ENCODE data around the gene NEU3.
A peak's percentile ranks its signal among the peaks of the same experiment; 100 is the strongest.
"Not testable (repeated sequence)": the region's sequence is repeated elsewhere in the genome, so short reads cannot be mapped to it uniquely, and the experiment has no call there.

The NEU3 gene

DNA sequence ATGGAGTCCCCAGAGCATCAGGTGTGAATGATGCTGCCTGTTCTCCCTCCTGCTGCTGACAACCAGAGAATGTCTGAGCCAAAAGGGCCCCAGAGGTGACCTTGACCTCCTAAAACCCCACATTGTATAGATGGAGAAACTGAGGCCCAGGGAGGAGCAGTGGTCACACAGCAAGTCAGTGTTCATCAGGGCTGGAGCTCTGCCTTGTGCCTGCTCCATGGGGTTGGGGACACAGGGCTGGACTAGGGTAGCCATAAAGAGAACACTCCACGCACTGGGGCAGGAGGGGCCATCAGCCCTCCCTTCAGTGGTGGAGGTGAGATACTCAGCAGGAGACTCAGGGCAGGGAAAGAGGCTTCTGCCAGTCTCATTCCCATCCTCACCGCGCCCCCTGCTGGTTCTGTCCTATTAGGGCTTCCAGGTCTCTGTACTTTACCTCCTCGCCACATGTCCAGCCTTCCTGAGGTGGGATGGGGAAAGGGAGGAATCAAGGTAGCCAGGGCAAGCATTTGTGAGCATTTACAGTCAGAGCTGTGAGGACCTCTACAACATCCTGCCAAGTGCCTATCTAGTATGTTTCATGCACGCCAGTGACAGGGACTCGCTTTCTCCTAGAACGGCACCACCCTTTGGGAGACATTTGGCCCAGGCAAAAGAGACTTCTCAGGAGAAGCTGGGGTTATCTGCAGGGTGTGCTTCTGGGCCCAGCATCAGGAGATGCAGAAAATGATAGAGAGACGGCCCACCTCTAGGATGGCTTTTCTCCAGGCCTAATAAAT, 43.2 kb downstream of the NEU3 start:
- peak; percentile 29 for DNase-seq

DNA sequence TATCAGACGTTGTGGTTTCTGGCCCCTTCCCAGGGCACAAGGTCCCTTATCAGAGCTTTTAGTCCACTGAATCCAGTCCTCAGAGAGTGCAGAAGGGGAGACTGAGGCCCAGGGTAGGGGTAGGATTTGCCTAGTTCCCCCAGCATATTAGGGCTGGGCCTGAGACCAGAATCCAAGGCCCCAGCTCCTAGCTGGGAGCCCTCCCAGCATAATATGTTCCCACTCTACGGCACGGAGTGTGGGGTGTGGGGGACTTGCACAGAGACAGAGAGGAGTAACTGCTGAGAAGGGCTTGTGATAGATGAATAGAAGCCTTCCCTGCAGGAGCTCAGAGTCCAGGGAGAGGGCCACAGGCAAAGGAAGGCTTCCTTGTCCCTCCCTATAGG, 43.8 kb downstream of the NEU3 start:
- DNase-seq = no peak

GRCh38 chr11:75033916-75034315, 45.2 kb downstream of the NEU3 start:
- no peak for DNase-seq

- DNase-seq = no peak
Observed at GRCh38 chr11:75035256-75035655, 46.5 kb downstream of the NEU3 start.

- DNase-seq = no peak
Observed at GRCh38 chr11:75035911-75036565, 47.3 kb downstream of the NEU3 start.

DNA sequence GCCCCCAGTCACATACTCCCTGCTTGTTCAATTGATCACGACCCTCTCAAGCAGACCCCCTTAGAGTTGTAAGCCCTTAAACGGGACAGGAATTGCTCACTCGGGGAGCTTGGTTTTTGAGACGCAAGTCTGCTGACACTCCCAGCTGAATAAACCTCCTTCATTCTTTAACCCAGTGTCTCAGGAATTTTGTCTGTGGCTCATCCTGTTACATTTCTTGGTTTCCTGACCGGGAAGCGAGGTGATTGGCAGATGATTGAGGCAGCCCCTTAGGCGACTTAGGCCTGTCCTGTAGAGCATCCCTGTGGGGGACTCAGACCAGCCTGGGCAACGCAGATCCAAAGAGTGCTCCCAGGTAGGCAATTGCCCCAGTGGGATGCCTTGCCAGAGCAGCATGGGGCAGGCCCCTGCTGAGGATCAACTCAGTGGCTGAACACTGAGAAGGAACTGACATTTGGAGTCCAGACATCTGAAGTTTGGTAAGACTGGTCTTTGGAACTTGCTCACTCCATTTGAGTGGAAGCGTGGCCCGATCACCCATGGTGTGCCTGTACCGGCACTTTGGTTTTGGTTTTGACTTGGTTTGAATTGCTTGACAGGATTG, 51.5 kb downstream of the NEU3 start:
- no peak for DNase-seq

GRCh38 chr11:75041263-75041662, 52.5 kb downstream of the NEU3 start:
- DNase-seq = no peak

GRCh38 chr11:75041821-75042220, 53.1 kb downstream of the NEU3 start:
- DNase-seq = not testable (repeated sequence)

DNA sequence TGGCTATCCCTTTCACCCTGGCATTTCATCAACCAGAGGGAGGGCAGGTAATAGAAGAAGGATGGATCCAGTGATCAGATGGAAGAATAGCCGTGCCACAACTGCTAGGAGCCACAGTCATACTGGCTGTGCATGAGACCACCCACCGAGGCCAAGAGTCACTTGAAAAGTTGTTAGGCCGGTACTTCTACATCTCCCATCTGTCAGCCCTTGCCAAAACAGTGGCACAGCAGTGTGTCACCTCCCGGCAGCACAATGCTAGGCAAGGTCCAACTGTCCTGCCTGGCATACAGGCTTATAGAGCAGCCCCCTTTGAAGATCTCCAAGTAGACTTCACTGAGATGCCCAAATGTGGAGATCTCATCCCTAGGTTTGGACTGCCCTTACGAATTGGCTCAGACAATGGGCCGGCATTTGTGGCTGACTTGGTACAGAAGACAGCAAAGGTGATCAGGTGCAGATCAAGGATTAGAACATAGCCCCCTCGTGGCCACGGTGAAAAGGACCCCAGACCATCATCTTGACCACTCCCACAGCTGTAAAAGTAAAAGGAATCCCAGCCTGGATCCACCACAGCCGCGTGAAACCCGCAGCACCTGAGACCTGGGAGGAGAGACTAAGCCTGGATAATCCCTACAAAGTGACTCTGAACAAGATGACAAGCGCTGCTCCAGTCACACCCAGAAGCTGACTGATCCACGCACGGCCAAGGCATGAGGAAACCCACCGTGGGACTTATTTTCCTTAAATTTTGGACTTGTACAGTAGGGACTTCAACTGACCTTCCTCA, 55.8 kb downstream of the NEU3 start:
- DNase-seq = not testable (repeated sequence)

DNA sequence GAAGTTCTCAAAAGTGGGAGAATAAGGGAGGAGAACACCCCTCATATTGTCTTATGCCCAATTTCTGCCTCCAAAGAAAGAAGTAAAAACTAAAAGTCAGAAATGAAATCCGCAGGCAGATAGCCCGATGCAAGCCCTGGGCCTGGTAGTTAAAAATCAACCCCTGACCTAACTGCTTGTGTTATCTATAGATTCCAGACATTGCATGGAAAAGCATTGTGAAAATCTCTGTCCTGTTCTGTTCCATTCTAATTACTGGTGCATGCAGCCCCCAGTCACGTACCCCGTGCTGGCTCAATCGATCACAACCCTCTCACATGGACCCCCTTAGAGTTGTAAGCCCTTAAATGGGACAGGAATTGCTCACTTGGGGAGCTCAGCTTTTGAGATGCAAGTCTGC, 57.9 kb downstream of the NEU3 start:
- DNase-seq = not testable (repeated sequence)

DNA sequence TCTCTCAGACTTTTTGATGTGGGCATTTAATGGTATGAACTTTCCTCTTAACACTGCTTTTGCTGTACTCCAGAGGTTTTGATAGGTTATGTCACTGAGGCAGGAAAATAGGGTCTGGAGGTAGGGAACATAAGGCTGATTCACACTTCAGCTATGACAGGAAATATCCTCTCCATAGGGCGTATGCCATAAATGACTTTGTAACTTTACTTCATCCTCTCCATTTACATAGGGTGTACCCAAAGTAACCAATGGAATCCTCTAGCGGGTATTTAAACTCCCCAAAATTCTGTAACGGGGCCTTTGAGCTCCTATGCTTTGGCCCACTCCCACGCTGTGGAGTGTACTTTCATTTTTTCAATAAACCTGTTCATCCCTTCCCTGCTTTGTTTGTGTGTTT, 58.5 kb downstream of the NEU3 start:
- DNase-seq = no peak

GRCh38 chr11:75049501-75050266, 61.0 kb downstream of the NEU3 start:
- DNase-seq = not testable (repeated sequence)

DNA sequence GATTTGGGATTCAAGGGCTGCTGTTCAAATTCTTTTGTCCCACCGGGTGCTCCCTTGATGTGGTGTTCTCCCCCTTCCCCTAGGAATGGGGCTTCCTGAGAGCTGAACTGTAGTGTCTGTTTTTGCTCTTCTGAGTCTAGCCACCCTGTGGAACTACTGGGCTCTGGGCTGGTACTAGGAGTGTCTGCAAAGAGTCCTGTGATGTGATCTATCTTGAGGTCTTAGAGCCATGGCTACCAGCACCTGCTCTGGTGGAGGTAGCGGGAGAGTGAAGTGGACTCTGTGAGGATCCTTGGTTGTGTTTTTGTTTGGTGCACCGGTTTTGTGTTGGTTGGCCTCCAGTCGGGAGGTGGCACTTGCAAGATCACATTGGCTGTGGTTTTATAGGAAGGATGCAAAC, 61.8 kb downstream of the NEU3 start:
- DNase-seq = no peak

DNA sequence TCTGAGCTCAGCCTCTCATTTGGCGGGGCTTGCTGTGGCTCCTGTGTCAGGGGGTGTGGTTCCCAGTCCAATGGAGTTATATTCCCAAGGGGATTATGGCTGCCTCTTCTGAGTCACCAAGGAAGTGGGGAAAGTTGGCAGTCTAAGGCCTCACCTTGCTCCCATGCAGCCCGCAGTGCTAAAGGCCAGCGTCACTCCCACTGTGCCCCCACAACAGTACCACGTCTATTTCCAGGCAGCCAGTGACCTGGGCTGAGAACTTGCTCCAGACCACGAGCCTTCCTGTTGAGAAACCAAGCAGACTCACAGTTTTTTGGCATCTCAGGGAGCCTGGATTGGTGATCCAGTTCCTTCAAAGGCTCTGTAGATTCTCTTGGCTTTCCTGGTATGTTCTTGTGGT, 62.3 kb downstream of the NEU3 start:
- no peak for DNase-seq

DNA sequence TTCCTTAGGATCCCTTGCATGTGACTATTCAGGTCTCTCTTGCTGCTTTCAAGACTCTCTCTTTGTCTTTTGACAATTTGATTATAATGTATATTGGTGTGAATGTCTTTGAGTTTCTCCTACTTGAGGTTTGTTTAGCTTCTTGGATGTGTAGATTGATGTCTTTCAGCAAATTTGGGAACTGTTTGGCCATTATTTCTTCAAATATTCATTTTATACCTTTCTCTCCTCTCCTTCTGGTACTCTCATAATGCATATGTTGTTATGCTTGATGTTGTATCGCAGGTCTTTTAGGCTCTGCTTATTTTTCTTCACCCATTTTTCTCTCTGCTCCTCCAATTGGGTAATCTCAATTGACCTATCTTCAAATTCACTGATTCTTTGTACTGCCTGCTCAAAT, 63.7 kb downstream of the NEU3 start:
- DNase-seq = no peak

GRCh38 chr11:75055511-75055910, 66.8 kb downstream of the NEU3 start:
- no peak for DNase-seq

GRCh38 chr11:75056814-75057213, 68.1 kb downstream of the NEU3 start:
- DNase-seq = no peak

DNA sequence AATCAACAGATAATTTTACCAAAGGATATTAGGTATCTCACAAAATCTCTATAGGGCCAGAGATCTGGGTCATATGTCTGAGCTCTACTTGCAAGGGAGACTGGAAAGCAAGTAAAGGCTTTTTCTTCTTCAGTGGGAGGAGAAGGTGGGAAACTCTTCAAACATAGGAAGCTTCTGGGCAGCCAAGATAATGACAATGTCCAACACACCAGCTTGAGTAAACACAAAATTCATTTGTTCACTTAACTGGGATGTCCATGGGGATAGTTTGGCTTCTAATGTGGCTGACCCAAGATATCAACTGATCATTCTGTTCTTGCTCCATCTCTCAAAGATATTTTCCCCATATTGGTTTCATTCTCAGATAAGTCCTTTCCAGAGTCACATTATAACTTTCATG, 70.6 kb downstream of the NEU3 start:
- no peak for DNase-seq

DNA sequence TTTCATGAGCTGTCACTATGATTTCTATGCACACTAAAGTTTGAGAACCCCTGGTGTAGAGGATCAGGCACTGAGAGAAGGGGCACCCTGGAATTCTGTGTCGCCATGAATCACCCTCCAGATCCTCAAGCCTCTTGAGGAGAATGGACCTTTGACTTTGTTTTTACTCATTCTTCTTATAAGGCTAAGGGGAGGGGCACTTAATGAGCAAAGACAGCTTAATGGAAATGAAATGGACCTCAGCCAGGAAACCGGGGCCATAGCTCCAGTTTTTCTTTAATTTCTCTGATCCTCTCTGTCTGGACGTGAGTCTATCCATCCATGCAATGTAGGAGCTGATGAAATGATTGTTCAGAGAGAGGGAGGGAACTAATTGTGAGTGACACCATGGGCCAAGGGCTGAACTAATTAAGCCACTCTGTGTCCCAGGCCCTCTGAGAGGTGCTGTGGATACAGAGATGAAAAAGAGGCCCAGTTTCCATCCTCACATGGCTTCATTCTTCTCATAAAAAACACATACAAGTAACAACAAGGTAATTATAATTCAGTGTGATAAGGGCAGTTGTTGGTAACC, 75.1 kb downstream of the NEU3 start:
- no peak for DNase-seq

- DNase-seq = no peak
Observed at GRCh38 chr11:75066061-75066460, 77.3 kb downstream of the NEU3 start.

All from NCI-H1048 (cell line).